ENCODE data around the gene PRM2.

The PRM2 gene

GRCh38 chr16:11259655-11260595 lies 16.4 kb downstream of the PRM2 start:
- TF ChIP-seq, protein P1, sequence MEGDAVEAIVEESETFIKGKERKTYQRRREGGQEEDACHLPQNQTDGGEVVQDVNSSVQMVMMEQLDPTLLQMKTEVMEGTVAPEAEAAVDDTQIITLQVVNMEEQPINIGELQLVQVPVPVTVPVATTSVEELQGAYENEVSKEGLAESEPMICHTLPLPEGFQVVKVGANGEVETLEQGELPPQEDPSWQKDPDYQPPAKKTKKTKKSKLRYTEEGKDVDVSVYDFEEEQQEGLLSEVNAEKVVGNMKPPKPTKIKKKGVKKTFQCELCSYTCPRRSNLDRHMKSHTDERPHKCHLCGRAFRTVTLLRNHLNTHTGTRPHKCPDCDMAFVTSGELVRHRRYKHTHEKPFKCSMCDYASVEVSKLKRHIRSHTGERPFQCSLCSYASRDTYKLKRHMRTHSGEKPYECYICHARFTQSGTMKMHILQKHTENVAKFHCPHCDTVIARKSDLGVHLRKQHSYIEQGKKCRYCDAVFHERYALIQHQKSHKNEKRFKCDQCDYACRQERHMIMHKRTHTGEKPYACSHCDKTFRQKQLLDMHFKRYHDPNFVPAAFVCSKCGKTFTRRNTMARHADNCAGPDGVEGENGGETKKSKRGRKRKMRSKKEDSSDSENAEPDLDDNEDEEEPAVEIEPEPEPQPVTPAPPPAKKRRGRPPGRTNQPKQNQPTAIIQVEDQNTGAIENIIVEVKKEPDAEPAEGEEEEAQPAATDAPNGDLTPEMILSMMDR (IDR thresholded peaks at IDR 0.05; ENCODE audit: insufficient read depth, low read length, missing control alignments) = no peak
- H3K4me3 ChIP-seq (ENCODE audit: low read depth, low read length) = no peak overlapping the region
- CTCF ChIA-PET = interaction anchor here (0.7 to 13.4 kb wide), 10 partner anchors 8 to 306 kb away, joined by 3 to 492 read pairs (median 4); partner anchors contain the start of gene TNP2
- POLR2A ChIA-PET = no interaction called here
- no peak for DNase-seq (ENCODE audit: low read depth, low spot score)

DNA sequence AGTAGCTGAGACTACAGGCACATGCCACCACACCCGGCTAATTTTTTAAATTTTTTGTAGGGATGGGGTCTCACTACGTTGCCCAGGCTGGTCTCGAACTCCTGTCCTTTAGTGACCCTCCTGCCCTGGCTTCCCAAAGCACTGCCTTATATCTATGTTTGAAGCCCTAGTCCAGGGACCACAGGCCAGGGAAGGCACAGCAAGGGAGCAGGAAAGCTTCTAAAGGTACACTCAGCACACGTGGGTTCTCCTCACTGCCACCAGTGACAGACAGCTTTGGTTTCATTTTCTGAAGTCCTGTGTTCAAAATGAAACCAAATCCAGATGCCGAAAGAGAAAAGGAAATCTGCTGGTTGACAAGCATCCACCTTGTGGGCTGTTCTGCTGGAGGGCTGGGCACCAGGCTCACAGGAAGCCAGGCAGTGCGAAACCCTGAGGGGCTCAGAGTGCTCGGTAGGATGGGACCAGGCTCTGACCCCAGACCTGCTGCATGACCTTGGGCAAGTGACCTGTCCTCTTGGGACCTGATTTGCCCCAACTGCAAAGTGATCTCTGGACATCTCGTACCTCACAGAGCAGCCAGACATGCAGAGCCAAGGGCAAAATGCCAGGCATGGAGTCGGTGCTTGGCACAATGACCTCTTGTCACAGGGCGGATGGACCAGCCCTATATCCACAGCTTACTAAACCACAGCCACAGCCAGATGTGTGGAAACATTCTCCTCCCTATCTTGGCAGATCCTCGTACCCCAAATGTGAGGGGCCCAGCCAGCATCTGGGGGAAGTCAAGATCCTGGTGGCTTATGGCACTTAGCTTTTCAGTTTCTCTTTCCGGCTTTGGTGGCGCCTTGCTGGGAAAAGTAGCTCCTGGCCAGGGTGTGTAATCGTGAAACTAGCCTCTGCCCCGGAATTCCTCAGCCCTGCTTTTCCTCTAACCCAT lies 17.5 kb downstream of the PRM2 start:
- ChIA-PET POLR2A (no interaction called here), CTCF (interaction anchor here (0.7 to 13.4 kb wide), 13 partner anchors 10 to 308 kb away, joined by 3 to 492 read pairs (median 3); partner anchors contain the start of genes PRM2 and TNP2)
- no peak for DNase-seq (ENCODE audit: low read depth, low spot score)
- TF ChIP-seq, protein P1 (IDR thresholded peaks at IDR 0.05; ENCODE audit: insufficient read depth, low read length, missing control alignments) = no peak
- H3K4me3 ChIP-seq (ENCODE audit: low read depth, low read length) = no peak overlapping the region

- H3K4me3 ChIP-seq (ENCODE audit: low read depth, low read length) = peak overlapping the region; percentile 74
- POLR2A ChIA-PET = interaction anchor here (1.1 to 3.0 kb wide), 8 partner anchors 10 to 294 kb away, joined by 3 to 42 read pairs (median 10); no protein-coding TSS in a partner anchor
- TF ChIP-seq, protein P1 (IDR thresholded peaks at IDR 0.05; ENCODE audit: insufficient read depth, low read length, missing control alignments) = peak; percentile 89
- CTCF ChIA-PET = interaction anchor here (0.8 to 13.4 kb wide), 31 partner anchors 11 to 312 kb away, joined by 3 to 492 read pairs (median 5); partner anchors contain the start of genes CLEC16A, PRM2, PRM3 and TNP2
- no peak for DNase-seq (ENCODE audit: low read depth, low spot score)
Measured at GRCh38 chr16:11257131-11257938, 18.9 kb downstream of the PRM2 start.

DNA sequence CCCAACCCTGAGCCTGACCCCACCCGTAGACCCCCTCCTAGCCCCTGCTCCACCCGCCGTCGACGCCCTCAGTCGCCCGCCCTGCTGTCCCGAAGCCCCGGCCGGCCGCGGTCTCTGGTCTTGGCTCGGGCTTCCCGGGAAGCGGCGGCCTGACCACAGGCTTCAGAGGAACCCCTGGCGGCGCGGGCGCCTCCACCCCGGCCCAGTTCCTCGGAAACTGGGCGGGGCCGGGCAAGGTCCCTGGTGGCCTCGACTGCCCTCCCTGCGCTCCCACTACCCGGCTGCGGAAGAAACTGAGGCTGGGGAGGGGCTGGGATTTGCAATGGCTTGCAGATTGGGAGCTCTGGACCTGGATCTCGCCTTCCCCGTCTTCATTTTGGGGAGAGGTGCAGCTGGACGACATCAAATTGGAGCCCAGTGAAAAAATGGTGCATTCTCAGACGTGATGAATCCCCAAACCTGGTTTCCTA lies 19.6 kb downstream of the PRM2 start:
- peak overlapping the region; percentile 74 for H3K4me3 ChIP-seq (ENCODE audit: low read depth, low read length)
- POLR2A ChIA-PET = interaction anchor here (0.5 to 3.0 kb wide), 40 partner anchors 9 to 541 kb away, joined by 3 to 42 read pairs (median 6); partner anchors contain the start of gene PRM2
- DNase-seq (ENCODE audit: low read depth, low spot score) = no peak
- CTCF ChIA-PET = interaction anchor here (0.6 to 13.4 kb wide), 38 partner anchors 12 to 312 kb away, joined by 3 to 492 read pairs (median 5); partner anchors contain the start of genes CLEC16A, PRM2, PRM3 and TNP2
- TF ChIP-seq, protein P1 (IDR thresholded peaks at IDR 0.05; ENCODE audit: insufficient read depth, low read length, missing control alignments) = no peak

Measured in AG04449 (cell line).